ENCODE results near the gene PIEZO2. TPM values are rescaled to one million over a fixed set of nuclear protein-coding genes. Genes with fewer than 3 reads are reported as not detected.

PIEZO2 gene
- polyA plus RNA-seq, 1 experiment: 4.6 TPM

- ChIA-PET POLR2A (no interaction called here), CTCF (no interaction called here)
Observed at GRCh38 chr18:10685484-10685883, 463.9 kb downstream of the PIEZO2 start.

GRCh38 chr18:10682368-10682714, 467.0 kb downstream of the PIEZO2 start:
- 0 out of 2 replicates have a peak, but pooled peaks have one; percentile 14 for TF ChIP-seq CTCF (IDR thresholded peaks at IDR 0.05; ENCODE audit: insufficient read depth, low read depth, low read length)
- CTCF ChIA-PET: no interaction called here
- no peak for DNase-seq (ENCODE audit: low read depth)
- no peak overlapping the region for H3K4me3 ChIP-seq (ENCODE audit: low read depth, low read length)
- POLR2A ChIA-PET: no interaction called here
- H3K27me3 ChIP-seq (ENCODE audit: control insufficient read depth, insufficient read depth, low read length): no peaks in the 10 kb centered on the region
- H3K36me3 ChIP-seq (ENCODE audit: control insufficient read depth, insufficient read depth, low read length): no peaks in the 10 kb centered on the region

More at GRCh38 chr18:10685484-10685883, 463.9 kb downstream of the PIEZO2 start:
- TF ChIP-seq CTCF (IDR thresholded peaks at IDR 0.05; ENCODE audit: insufficient read depth, low read depth, low read length): no peak
- Histone ChIP-seq H3K4me3 (ENCODE audit: low read depth, low read length) (no peak overlapping the region), H3K27me3 (ENCODE audit: control insufficient read depth, insufficient read depth, low read length) (peaks cover 2% of the 10 kb centered on the region; the same call in 1 of the 2 replicates), H3K36me3 (ENCODE audit: control insufficient read depth, insufficient read depth, low read length) (no peaks in the 10 kb centered on the region)
- no peak for DNase-seq (ENCODE audit: low read depth)

GRCh38 chr18:10681581-10682367, 467.6 kb downstream of the PIEZO2 start:
- ChIA-PET CTCF (no interaction called here), POLR2A (no interaction called here)
- H3K27me3 ChIP-seq (ENCODE audit: control insufficient read depth, insufficient read depth, low read length): no peaks in the 10 kb centered on the region
- no peak for DNase-seq (ENCODE audit: low read depth)
- no peaks in the 10 kb centered on the region for H3K36me3 ChIP-seq (ENCODE audit: control insufficient read depth, insufficient read depth, low read length)
- no peak for TF ChIP-seq CTCF (IDR thresholded peaks at IDR 0.05; ENCODE audit: insufficient read depth, low read depth, low read length)
- no peak overlapping the region for H3K4me3 ChIP-seq (ENCODE audit: low read depth, low read length)

GRCh38 chr18:10680271-10680596, 469.1 kb downstream of the PIEZO2 start:
- ChIA-PET POLR2A (no interaction called here), CTCF (interaction anchor here (0.8 kb wide), 1 partner anchor 12 kb away, joined by 3 read pairs; no protein-coding TSS in a partner anchor)
- no peaks in the 10 kb centered on the region for H3K27me3 ChIP-seq (ENCODE audit: control insufficient read depth, insufficient read depth, low read length)
- H3K4me3 ChIP-seq (ENCODE audit: low read depth, low read length): no peak overlapping the region
- DNase-seq (ENCODE audit: low read depth): no peak
- no peaks in the 10 kb centered on the region for H3K36me3 ChIP-seq (ENCODE audit: control insufficient read depth, insufficient read depth, low read length)
- no peak for TF ChIP-seq CTCF (IDR thresholded peaks at IDR 0.05; ENCODE audit: insufficient read depth, low read depth, low read length)

- Histone ChIP-seq H3K36me3 (ENCODE audit: control insufficient read depth, insufficient read depth, low read length) (no peaks in the 10 kb centered on the region), H3K4me3 (ENCODE audit: low read depth, low read length) (no peak overlapping the region), H3K27me3 (ENCODE audit: control insufficient read depth, insufficient read depth, low read length) (no peaks in the 10 kb centered on the region)
- POLR2A ChIA-PET: no interaction called here
- DNase-seq (ENCODE audit: low read depth): no peak
- TF ChIP-seq CTCF (IDR thresholded peaks at IDR 0.05; ENCODE audit: insufficient read depth, low read depth, low read length): no peak
- CTCF ChIA-PET: interaction anchor here (0.8 kb wide), 1 partner anchor 12 kb away, joined by 3 read pairs; no protein-coding TSS in a partner anchor
Observed at GRCh38 chr18:10679557-10680270, 469.7 kb downstream of the PIEZO2 start.

Measured in BJ (cell line).